ENCODE results near the gene TBC1D5. TPM values are rescaled to one million over a fixed set of nuclear protein-coding genes. Genes with fewer than 3 reads are reported as not detected.

TBC1D5 gene
- total and polyA plus RNA-seq, 2 donors (not counting 1 experiment from before 2014, with no cell fraction given): 22.6 to 111 TPM

DNA sequence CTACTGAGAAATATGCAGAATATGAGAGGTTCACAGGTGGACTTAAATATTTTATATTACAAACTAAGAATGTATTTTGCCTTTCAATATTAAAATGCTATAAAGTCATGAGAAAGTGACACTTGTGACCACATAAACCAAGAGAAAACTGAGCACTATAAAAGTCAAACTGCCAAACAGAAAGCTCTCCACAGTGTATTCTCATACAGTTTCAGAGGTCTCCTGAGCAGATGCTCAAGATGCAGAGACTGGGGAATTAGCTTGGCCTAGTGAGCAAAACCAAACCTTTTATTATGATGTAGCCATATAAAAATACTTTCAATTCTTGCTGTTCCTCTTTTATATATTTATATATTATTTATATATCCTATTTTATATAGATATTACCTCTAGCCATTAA lies 227.8 kb downstream of the TBC1D5 start:
- H3K27ac ChIP-seq (ENCODE audit: low read length in 2 of 2): no peak overlapping the region
- TF ChIP-seq, protein P1, sequence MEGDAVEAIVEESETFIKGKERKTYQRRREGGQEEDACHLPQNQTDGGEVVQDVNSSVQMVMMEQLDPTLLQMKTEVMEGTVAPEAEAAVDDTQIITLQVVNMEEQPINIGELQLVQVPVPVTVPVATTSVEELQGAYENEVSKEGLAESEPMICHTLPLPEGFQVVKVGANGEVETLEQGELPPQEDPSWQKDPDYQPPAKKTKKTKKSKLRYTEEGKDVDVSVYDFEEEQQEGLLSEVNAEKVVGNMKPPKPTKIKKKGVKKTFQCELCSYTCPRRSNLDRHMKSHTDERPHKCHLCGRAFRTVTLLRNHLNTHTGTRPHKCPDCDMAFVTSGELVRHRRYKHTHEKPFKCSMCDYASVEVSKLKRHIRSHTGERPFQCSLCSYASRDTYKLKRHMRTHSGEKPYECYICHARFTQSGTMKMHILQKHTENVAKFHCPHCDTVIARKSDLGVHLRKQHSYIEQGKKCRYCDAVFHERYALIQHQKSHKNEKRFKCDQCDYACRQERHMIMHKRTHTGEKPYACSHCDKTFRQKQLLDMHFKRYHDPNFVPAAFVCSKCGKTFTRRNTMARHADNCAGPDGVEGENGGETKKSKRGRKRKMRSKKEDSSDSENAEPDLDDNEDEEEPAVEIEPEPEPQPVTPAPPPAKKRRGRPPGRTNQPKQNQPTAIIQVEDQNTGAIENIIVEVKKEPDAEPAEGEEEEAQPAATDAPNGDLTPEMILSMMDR (IDR thresholded peaks at IDR 0.05): no peak
- no peak for TF ChIP-seq EZH2 (IDR thresholded peaks at IDR 0.05; ENCODE audit: borderline replicate concordance, insufficient read depth, low read depth, low read length, poor library complexity, severe bottlenecking)
- no peaks in the 10 kb centered on the region for H3K9me3 ChIP-seq (ENCODE audit: control extremely low read depth in 1 of 3, control insufficient read depth in 2 of 3, insufficient read depth in 1 of 3, low read length in 2 of 3)
- no peak overlapping the region for H3K4me3 Mint-ChIP-seq
- no peaks in the 10 kb centered on the region for H3K4me1 ChIP-seq (ENCODE audit: control insufficient read depth in 2 of 2, insufficient read depth in 2 of 2, low read length in 2 of 2)
- no peak for DNase-seq
- no peak overlapping the region for H3K9ac ChIP-seq (ENCODE audit: low read length)
- CTCF ChIA-PET: interaction anchor here (1.0 kb wide), 1 partner anchor 327 kb away, joined by 4 read pairs; no protein-coding TSS in a partner anchor
- peaks cover 19% of the 10 kb centered on the region for H4K20me1 ChIP-seq (ENCODE audit: control insufficient read depth, insufficient read depth, low read length, poor library complexity, severe bottlenecking)
- peaks cover 18% of the 10 kb centered on the region for H3K4me1 Mint-ChIP-seq
- no peak overlapping the region for H3K4me3 ChIP-seq (ENCODE audit: control extremely low read depth in 1 of 5, extremely low read depth in 1 of 5, insufficient read depth in 1 of 5, low read depth in 2 of 5, low read length in 4 of 5)
- H2AFZ ChIP-seq (ENCODE audit: insufficient read depth, low read depth, low read length, poor library complexity, severe bottlenecking): no peak overlapping the region
- no peaks in the 10 kb centered on the region for H3K9me3 Mint-ChIP-seq (ENCODE audit: insufficient read depth)
- no peak for ATAC-seq (ENCODE audit: low read depth)
- H3K27me3 Mint-ChIP-seq: no peaks in the 10 kb centered on the region
- POLR2A ChIA-PET: no interaction called here
- intact Hi-C loops (cut with micrococcal nuclease): no loop called here
- peaks cover 12% of the 10 kb centered on the region for H3K79me2 ChIP-seq (ENCODE audit: control insufficient read depth, insufficient read depth, low read length)
- no peak overlapping the region for H3K4me2 ChIP-seq (replicated peaks; ENCODE audit: low read depth, low read length, poor library complexity, severe bottlenecking)
- no peak overlapping the region for H3K27ac Mint-ChIP-seq
- H3K27me3 ChIP-seq (replicated peaks in 1 of 4; ENCODE audit: control extremely low read depth in 1 of 4, control insufficient read depth in 3 of 4, insufficient read depth in 4 of 4, low read length in 3 of 4): no peaks in the 10 kb centered on the region
- H3K36me3 ChIP-seq (replicated peaks in 1 of 2; ENCODE audit: control extremely low read depth in 1 of 2, control insufficient read depth in 1 of 2, extremely low read depth in 1 of 2, insufficient read depth in 2 of 2, low read length in 1 of 2): peaks cover 0 to 2% of the 10 kb centered on the region in 2 experiments

DNA sequence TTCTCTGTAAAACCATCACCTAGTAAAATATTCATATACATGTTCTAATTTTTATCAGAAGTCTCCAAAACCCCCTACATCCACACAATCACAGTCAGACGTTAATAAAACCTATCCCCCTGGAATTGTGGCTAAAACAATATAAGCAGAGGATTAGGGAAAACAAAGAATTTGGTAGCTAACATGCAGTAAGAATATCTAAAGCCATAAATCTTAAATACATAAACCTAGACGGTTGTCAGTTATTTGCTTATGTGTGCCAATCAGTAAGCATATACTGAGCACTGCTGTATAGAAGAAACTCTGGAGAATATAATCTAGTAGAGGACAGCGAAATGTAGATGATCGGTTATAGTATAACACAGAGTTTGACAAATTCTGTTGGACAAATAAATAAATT lies 232.2 kb downstream of the TBC1D5 start:
- H2AFZ ChIP-seq (ENCODE audit: insufficient read depth, low read depth, low read length, poor library complexity, severe bottlenecking): no peak overlapping the region
- H3K4me2 ChIP-seq (replicated peaks; ENCODE audit: low read depth, low read length, poor library complexity, severe bottlenecking): no peak overlapping the region
- peaks cover 5% of the 10 kb centered on the region for H4K20me1 ChIP-seq (ENCODE audit: control insufficient read depth, insufficient read depth, low read length, poor library complexity, severe bottlenecking)
- TF ChIP-seq, protein P1 (IDR thresholded peaks at IDR 0.05): no peak
- TF ChIP-seq EZH2 (IDR thresholded peaks at IDR 0.05; ENCODE audit: borderline replicate concordance, insufficient read depth, low read depth, low read length, poor library complexity, severe bottlenecking): no peak
- H3K9me3 ChIP-seq (ENCODE audit: control extremely low read depth in 1 of 3, control insufficient read depth in 2 of 3, insufficient read depth in 1 of 3, low read length in 2 of 3): no peaks in the 10 kb centered on the region
- H3K9ac ChIP-seq (ENCODE audit: low read length): no peak overlapping the region
- H3K27me3 Mint-ChIP-seq: no peaks in the 10 kb centered on the region
- no peaks in the 10 kb centered on the region for H3K27me3 ChIP-seq (replicated peaks in 1 of 4; ENCODE audit: control extremely low read depth in 1 of 4, control insufficient read depth in 3 of 4, insufficient read depth in 4 of 4, low read length in 3 of 4)
- intact Hi-C loops (cut with micrococcal nuclease): no loop called here
- H3K4me1 ChIP-seq (ENCODE audit: control insufficient read depth in 2 of 2, insufficient read depth in 2 of 2, low read length in 2 of 2): no peaks in the 10 kb centered on the region
- POLR2A ChIA-PET: no interaction called here
- H3K27ac Mint-ChIP-seq: no peak overlapping the region
- DNase-seq (no peak), ATAC-seq (ENCODE audit: low read depth) (no peak)
- H3K27ac ChIP-seq (ENCODE audit: low read length in 2 of 2): no peak overlapping the region
- no CpG with 5 or more reads among the region's 4 CpGs for WGBS (ENCODE audit: insufficient coverage)
- peaks cover under 1 to 1% of the 10 kb centered on the region in 2 experiments for H3K36me3 ChIP-seq (replicated peaks in 1 of 2; ENCODE audit: control extremely low read depth in 1 of 2, control insufficient read depth in 1 of 2, extremely low read depth in 1 of 2, insufficient read depth in 2 of 2, low read length in 1 of 2)
- no peak overlapping the region for H3K4me3 ChIP-seq (ENCODE audit: control extremely low read depth in 1 of 5, extremely low read depth in 1 of 5, insufficient read depth in 1 of 5, low read depth in 2 of 5, low read length in 4 of 5)
- no peaks in the 10 kb centered on the region for H3K4me1 Mint-ChIP-seq
- H3K9me3 Mint-ChIP-seq (ENCODE audit: insufficient read depth): no peaks in the 10 kb centered on the region
- H3K4me3 Mint-ChIP-seq: no peak overlapping the region
- H3K79me2 ChIP-seq (ENCODE audit: control insufficient read depth, insufficient read depth, low read length): peaks cover 8% of the 10 kb centered on the region
- CTCF ChIA-PET: no interaction called here

All from B cell (primary cell).